ENCODE results near the gene WHAMM.

Gene WHAMM

DNA sequence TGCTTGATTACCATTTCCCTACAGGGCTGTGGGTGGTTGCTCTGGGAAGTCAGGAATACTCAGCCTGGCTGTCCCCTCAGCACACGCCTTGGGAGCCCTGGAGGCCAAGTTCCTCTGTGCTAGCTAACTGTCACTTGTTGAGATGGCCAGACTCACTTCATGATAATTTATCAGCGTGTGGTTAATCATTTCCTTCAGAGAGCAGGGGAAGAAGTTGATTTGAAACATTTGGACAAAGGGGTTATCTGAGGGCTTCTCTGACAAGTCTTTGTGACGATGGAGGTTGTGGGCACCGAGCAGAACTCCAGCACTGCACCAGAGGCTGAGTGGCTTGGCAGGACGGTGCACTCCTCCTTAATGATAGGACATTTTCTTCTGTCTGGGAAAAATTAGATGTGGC is 61.9 kb downstream of the WHAMM start:
- DNase-seq = no peak

DNA sequence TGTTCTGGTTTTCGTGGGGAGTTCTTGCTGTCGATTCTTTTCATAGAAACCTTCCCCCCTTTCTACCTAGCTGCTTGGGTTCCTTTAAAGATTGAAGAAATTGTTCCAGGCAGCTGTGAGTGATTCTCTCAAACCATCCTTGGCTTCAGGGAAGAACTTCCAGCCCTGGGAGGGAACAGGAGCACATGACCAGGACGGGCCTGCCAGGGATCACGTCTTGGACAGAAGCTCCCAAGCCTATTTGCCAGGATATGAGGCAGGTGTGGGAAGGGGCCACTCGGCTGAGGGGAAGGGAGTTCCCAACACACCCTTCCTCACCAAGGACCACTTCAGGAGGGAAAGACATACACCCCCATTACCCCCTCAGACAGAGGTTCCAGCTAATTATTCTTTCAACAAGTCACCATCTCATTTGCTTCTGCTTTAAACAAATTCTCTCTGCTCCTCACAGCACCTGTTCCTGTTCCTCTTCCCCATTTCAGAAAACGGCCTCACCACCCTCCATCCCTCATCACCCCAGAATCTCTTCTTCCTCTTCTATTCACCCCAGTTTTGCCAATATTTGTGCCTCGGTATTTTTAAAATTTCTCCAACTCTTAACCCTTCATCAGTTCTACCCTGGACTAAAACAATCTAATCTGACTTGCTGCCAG is 62.5 kb downstream of the WHAMM start:
- DNase-seq = no peak

DNA sequence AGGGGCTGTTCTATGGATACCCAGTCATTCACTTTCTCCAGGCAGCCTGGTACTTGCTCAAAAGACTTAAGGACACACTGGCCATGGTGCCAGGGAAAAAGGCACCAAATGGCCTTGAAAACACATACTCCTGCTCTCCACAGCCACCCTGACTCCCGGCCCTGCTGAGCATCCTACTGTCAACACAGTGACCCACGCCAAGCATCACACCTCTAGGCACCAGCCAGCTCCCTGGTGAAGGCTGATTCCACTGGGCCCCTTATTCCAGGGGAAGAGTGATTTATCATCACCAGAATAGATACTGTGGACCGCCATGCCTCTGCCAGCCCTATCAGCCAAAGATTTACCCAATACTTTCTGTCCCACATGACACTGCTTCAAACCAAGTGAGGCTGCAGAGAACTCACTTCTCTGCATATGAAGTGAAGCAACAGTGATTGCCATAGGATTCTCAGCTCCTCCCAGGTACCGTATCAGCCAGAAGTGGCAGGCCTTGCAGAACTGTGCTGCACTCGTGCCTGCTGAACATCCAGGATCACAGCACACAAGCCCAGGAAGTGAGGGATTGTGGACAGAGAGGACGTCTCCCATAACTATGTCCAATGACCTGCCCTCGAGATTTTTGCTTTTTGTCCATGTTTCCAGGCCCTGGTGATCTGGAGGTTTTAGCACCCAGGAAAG is 63.7 kb downstream of the WHAMM start:
- no peak for DNase-seq

DNA sequence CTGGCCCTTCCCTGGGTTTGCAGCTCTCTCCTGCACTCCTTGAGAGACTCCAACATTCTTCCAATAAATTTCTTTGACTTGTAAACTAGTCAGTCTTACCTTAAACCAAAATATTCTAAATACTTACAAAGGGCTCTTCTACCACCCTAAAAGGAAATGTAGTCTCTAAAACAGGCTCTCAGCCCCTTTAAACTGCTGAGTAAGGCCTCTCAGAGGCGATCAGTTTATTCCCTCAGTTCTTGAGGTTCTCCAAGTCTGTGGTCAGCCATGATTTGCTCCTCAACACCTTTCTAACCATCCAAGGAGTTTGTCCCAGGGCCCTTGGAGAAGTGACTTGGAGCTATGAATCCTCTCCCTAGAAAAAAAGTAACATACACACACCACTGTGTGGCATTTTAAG is 64.8 kb downstream of the WHAMM start:
- no peak for DNase-seq

DNA sequence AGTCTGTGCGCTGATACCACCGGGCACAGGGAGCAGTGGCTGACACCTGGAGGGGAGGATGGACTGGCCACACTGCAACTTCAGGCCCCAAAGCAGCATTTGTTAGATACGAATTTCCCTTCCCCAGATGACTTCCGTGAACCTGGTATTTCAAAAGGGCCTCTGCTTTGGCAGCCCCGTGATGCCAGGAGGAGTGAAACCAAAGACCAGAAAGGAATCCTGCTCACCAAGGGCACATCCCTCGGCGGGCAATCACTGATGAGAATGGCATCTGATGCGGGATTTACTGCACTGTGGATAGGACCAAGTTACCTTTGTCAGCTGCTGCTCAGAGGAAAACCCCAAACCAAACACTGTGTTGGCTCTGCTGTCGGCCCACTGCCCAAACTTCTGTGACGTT is 65.5 kb downstream of the WHAMM start:
- DNase-seq = no peak

DNA sequence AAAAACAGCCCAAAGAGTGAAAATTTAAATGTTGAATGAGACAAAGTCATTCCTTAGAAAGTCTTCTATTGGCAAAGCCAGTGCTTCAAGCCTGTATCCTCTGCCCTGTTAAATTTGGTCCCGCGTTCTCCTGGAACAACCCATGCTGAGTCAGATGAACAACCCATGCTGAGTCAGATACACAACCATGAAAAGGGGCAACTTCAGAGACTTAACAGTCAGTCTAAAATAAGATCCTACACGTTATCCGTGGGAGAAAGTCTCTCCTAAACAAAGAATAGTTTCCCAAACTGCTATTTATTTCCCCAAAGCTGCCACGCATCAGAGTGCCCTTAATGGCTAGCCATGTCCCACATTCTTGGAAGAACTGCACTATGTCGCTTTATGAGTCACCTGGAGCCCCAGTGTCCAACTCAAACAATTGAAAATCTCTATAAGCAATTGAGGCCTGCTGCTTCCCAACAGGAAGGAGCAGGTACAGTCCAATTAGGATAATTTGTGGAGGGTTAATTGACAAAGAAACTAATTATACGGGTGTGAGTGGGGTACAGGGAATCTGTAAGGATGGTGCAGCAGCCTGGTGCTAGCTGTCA is 66.1 kb downstream of the WHAMM start:
- no peak for DNase-seq

DNA sequence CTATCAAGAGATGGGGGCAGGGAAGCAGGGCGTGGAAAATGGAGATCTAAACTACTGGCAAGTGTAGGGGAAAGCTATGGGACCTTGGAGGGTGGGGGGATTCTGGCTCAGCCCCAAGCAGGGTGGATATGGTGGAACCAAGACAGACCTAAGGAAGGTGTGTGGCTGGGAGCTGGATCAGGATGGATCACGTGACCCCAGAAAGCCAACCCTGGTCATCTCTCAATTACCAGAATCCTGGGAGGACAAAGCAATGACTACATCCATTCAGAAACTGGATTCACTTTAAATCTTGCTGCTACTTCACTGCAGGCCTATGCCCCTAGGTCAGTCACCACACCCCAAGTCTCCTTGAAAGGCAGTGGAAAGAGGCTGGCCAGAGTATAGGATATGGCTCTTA is 68.4 kb downstream of the WHAMM start:
- DNase-seq = no peak

DNA sequence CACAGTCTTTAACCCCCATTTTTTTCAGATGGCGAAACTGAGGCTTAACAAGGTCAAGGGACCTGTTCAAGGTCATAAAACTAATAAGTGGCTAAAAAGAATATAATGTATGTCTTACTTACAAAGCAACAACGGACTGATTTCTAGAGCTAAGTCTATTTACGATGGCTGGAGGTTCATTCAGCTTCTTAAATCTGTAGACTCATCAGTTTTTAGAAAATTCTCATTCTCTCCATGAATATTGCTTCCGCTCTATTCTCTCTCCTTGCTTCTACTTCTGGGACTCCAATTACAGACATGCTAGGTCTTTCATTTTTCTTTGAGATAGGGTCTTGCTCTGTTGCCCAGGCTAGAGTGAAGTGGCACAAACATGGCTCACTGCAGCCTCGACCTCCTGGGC is 68.9 kb downstream of the WHAMM start:
- no peak for DNase-seq

DNA sequence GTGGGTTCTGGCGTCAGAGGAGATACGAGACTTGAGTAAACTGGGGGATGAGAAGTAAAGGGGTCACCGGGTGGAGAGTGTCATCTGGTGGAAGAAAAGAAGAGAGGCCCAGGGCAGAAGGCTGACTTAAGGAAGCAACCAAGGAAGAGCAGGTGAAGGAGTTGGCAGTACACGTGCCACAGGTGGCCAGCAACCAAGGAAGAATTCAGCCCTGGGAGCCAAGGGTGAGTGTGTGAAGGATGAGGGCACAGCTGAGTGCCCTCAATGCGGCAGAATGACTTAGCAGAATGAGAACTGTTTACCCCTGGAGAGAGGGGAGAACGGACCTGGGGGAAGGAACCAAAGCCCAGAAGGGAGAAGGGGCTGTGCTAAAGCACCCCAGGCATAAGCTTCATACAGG is 71.3 kb downstream of the WHAMM start:
- DNase-seq = no peak

DNA sequence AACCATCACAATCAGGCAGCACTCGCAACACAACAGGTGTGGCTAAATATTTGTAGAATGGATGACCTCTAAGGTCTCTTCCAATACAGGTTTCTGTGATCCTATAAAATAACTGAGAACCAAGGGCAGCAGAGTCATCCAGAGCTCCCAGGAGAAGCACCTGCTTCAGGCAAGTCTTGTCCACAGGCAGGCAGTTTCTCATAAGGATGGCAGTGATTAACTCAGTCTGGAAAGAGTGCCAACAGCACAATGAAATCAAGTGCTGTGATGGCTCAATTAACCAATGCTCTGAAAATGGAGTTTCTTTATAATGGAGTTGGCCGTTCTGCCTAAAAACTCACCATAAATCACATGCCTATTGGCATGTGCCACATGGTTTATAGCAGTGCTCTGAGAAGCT is 72.3 kb downstream of the WHAMM start:
- no peak for DNase-seq

DNA sequence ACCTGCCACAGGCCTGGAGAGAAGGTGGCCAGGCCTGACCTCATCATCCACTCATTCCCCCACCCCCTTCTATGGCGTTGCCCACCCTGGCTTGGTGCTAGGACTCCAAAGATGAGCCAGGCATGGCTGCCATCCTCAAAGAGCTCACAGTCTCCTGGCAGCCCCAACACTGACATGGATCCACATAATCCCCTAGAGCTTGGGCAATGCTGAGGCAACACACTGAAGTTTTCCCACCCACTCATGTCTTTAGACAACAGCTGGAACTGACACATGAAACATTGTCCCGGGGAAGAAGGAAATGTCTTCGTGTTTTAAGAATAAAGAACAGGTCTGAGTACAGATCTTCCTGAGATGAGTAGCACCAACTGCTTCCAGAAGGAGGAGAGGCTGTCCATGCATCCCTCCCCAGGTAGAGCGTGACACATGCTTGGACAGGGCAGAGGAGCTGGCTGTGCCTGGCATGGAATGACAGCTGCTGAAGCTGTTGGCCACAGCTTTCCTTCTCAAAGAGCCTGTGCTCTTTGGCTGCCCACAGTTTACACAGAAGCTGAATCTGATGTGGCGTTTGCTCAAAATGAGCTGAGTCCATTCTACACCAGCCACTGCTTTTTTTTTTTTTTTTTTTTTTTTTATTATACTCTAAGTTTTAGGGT is 73.0 kb downstream of the WHAMM start:
- no peak for DNase-seq

Measured in NCI-H2227 treated with DMSO at 0.1 percent for 48 hours (cell line).